Omental fat pad (tissue), 4 donors: Measurements from ENCODE around the gene MGAT3. TPM values are rescaled to one million over a fixed set of nuclear protein-coding genes. Genes with fewer than 3 reads are reported as not detected.

Experiments
- ATAC-seq: fragments of 150-250 bp; one replicate; pipeline ENCODE4 v1.9.1; 2016; ENCODE audit warnings: mild to moderate bottlenecking, moderate library complexity; ENCODE audit not compliant: low FRiP score
- DNase-seq: peaks from one replicate; pipeline ENCODE4 v3.0.0-alpha.2; 2019; ENCODE audit warnings: low spot score
- CTCF ChIP-seq, 3 donors: fragments of 450-650 bp; IDR thresholded peaks; one replicate each; pipeline ENCODE4 v1.5.1; 2016 to 2017; ENCODE audit warnings: antibody characterized with exemption in 3 of 3, mild to moderate bottlenecking in 3 of 3, moderate library complexity in 2 of 3
- total RNA-seq, 4 donors: library from RNA; depleted of rRNA; stranded (reverse); fragments of >200 nt; gene quantifications; one replicate each; pipeline ENCODE4 v1.1.0, GENCODE V29; 2016

MGAT3 gene
- total RNA-seq, 4 donors from 2014 or later = 4.1 to 23.5 (median 9.9) TPM

- TF ChIP-seq CTCF (IDR thresholded peaks at IDR 0.05) = no peak
- ATAC-seq = no peak
- DNase-seq = no peak
These were observed 22.4 kb downstream of the MGAT3 start for GRCh38 chr22:39479254-39479653.

- ATAC-seq (no peak), DNase-seq (no peak)
These were observed 23.7 kb downstream of the MGAT3 start for GRCh38 chr22:39480557-39480956.

GRCh38 chr22:39481054-39481453 lies 24.2 kb downstream of the MGAT3 start:
- no peak for TF ChIP-seq CTCF (IDR thresholded peaks at IDR 0.05)
- no peak for DNase-seq
- ATAC-seq = no peak

More at GRCh38 chr22:39480557-39480956, 23.7 kb downstream of the MGAT3 start:
- TF ChIP-seq CTCF (IDR thresholded peaks at IDR 0.05) = no peak

- no peak for TF ChIP-seq CTCF (IDR thresholded peaks at IDR 0.05)
- no peak for DNase-seq
- ATAC-seq = no peak
These were observed 24.8 kb downstream of the MGAT3 start for GRCh38 chr22:39481595-39481994.

GRCh38 chr22:39482768-39483167 lies 26.0 kb downstream of the MGAT3 start:
- no peak for TF ChIP-seq CTCF (IDR thresholded peaks at IDR 0.05)
- no peak for ATAC-seq
- no peak for DNase-seq

GRCh38 chr22:39486951-39487825 lies 30.4 kb downstream of the MGAT3 start:
- DNase-seq (no peak), ATAC-seq (no peak)
- TF ChIP-seq CTCF (IDR thresholded peaks at IDR 0.05) = no peak
